Neural progenitor cell (in vitro differentiated cells): ENCODE results near the gene HEATR5A.

ENCODE experiments used
- EZH2 ChIP-seq: fragments of 200-600 bp; sonication (generic); IDR thresholded peaks from 2 replicates; pipeline ENCODE4 v1.6.1; 2017; ENCODE audit warnings: antibody characterized with exemption, mild to moderate bottlenecking, moderate library complexity
- EZH2phosphoT487 ChIP-seq: fragments of 200-600 bp; sonication (generic); IDR thresholded peaks from 2 replicates; pipeline ENCODE4 v1.6.1; 2017; ENCODE audit warnings: antibody characterized with exemption
- TF ChIP-seq, protein P1 (sequence below): fragments of 200-600 bp; sonication (generic); IDR thresholded peaks from 2 replicates; pipeline ENCODE4 v1.5.1; 2017; ENCODE audit warnings: antibody characterized with exemption, mild to moderate bottlenecking

DNA sequence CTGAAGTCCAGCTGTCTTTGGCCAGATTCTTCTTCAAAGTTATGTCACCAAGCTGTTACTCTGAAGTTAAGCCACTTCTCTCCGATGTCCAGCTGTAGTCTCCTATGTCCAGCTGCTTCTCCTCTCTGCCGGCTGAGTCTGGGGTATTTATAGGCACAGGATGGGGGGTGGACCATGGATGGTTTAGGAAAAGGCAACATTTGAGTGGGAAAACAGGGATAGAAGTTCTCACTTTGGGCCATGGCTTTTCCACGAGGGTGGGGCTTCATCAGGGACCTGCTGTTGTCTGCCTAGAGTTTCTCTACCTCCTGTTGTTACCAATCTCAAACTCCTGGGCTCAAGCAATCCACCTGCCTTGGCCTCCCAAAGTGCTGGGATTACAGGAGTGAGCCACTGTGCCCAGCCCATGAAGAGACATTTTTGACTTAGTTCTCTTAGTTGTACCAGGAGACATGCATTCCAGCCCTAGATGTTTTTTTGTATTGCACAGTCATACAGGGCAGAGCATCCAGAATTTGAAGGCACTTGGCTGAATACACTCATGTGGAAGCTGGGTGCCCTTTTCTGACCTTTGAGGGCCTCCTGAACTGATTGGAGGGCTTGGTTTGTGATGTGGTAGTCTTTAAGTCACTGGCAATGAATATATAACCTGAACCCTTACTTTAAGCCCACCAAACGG, 132.9 kb downstream of the HEATR5A start:
- TF ChIP-seq, protein P1, sequence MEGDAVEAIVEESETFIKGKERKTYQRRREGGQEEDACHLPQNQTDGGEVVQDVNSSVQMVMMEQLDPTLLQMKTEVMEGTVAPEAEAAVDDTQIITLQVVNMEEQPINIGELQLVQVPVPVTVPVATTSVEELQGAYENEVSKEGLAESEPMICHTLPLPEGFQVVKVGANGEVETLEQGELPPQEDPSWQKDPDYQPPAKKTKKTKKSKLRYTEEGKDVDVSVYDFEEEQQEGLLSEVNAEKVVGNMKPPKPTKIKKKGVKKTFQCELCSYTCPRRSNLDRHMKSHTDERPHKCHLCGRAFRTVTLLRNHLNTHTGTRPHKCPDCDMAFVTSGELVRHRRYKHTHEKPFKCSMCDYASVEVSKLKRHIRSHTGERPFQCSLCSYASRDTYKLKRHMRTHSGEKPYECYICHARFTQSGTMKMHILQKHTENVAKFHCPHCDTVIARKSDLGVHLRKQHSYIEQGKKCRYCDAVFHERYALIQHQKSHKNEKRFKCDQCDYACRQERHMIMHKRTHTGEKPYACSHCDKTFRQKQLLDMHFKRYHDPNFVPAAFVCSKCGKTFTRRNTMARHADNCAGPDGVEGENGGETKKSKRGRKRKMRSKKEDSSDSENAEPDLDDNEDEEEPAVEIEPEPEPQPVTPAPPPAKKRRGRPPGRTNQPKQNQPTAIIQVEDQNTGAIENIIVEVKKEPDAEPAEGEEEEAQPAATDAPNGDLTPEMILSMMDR: no peak
- TF ChIP-seq EZH2phosphoT487 (no peak), EZH2 (no peak)
